HepG2 (cell line): ENCODE data around the gene KLRD1. TPM values are rescaled to one million over a fixed set of nuclear protein-coding genes. Genes with fewer than 3 reads are reported as not detected.

Experiments used
- ATAC-seq: fragments of 200-7000 bp; cut with Tn5 transposase; 3 replicates; pipeline ENCODE4 v1.9.1; 2020; ENCODE audit warnings: mild to moderate bottlenecking, moderate library complexity
- BruUV-seq: library from RNA; stranded (reverse); fragments of 400-500 nt; replicated peaks from 2 replicates; lab custom pipeline; 2021; lab: Mats Ljungman, UMichigan
- CTCF ChIA-PET: fragments of 300-600 bp; formaldehyde crosslinking; extraction: SDS; loops from one replicate; lab custom pipeline; 2021; ENCODE audit warnings: low total read pairs, inconsistent platforms, low intra/inter-chr PET ratio; lab: Yijun Ruan, JAX
- POLR2A ChIA-PET: fragments of 350-600 bp; sonication (Branson Sonifier 250); formaldehyde crosslinking; loops from one replicate; lab custom pipeline; 2020; ENCODE audit warnings: antibody characterized with exemption, inconsistent platforms; lab: Yijun Ruan, JAX
- DNase-seq: peaks from one replicate; pipeline ENCODE4 v3.0.0-alpha.2; 2015; ENCODE audit warnings: low spot score
- FAIRE-seq: peaks from 3 replicates; lab custom pipeline; 2011; peaks lifted over from hg19 to GRCh38; lab: Jason Lieb, UNC
- H2AFZ ChIP-seq: one replicate; pipeline ENCODE4 v1.6.1; 2011; ENCODE audit warnings: low read length, inconsistent platforms
- H3K27ac ChIP-seq: fragments of 300-600 bp; 3 replicates; pipeline ENCODE4 v1.8.0; 2011; ENCODE audit warnings: mixed run types, mild to moderate bottlenecking, mixed read lengths, low read length, inconsistent platforms; ENCODE audit not compliant: insufficient read depth; ENCODE audit errors: extremely low read length
- H3K27me3 ChIP-seq, 2 experiments: fragments of 200-600 bp in 1 of 2; 2 replicates in 1 of 2; 3 replicates in 1 of 2; pipeline versions ENCODE4 v1.6.0 to v1.8.0; 2011; ENCODE audit warnings: low read length in 2 of 2, mild to moderate bottlenecking in 2 of 2, moderate library complexity in 2 of 2, inconsistent platforms in 1 of 2; ENCODE audit not compliant: insufficient read depth in 2 of 2, control insufficient read depth in 1 of 2
- H3K36me3 ChIP-seq, 2 experiments: fragments of 200-600 bp in 1 of 2; replicated peaks in 1 of 2; 2 replicates in 1 of 2; 3 replicates in 1 of 2; pipeline versions ENCODE4 v1.5.1 to v1.8.0; 2011; ENCODE audit warnings: low read length in 2 of 2, inconsistent platforms in 1 of 2; ENCODE audit not compliant: insufficient read depth in 2 of 2, control insufficient read depth in 1 of 2
- H3K4me1 ChIP-seq: 2 replicates; pipeline ENCODE4 v1.5.1; 2012; ENCODE audit warnings: low read length, inconsistent platforms; ENCODE audit not compliant: insufficient read depth
- H3K4me2 ChIP-seq: 2 replicates; pipeline ENCODE4 v1.6.0; 2011; ENCODE audit warnings: low read depth, low read length, inconsistent platforms
- H3K4me3 ChIP-seq, 3 experiments: fragments of 200-600 bp in 1 of 3; sonication (generic), shearing (Covaris generic) in 1 of 3; replicated peaks in 1 of 3; 2 replicates each; pipeline ENCODE4 v1.5.1; 2011 to 2016; ENCODE audit warnings: low read length in 3 of 3, inconsistent platforms in 2 of 3, low read depth in 2 of 3, mild to moderate bottlenecking in 2 of 3, control low read depth in 1 of 3, mixed read lengths in 1 of 3; ENCODE audit not compliant: insufficient read depth in 1 of 3
- H3K79me2 ChIP-seq: one replicate; pipeline ENCODE4 v1.6.1; 2011; ENCODE audit warnings: low read length, inconsistent platforms; ENCODE audit not compliant: insufficient read depth
- H3K9ac ChIP-seq: 2 replicates; pipeline ENCODE4 v1.6.0; 2011; ENCODE audit warnings: mild to moderate bottlenecking, low read depth, low read length, inconsistent platforms; ENCODE audit not compliant: insufficient read depth
- H3K9me3 ChIP-seq: 2 replicates; pipeline ENCODE4 v1.5.1; 2012; ENCODE audit warnings: mild to moderate bottlenecking, low read length
- H4K20me1 ChIP-seq: 2 replicates; pipeline ENCODE4 v1.6.0; 2011; ENCODE audit warnings: inconsistent platforms, mild to moderate bottlenecking, low read length, moderate library complexity; ENCODE audit not compliant: insufficient read depth
- ARNT ChIP-seq: fragments of 450-650 bp; IDR thresholded peaks from 2 replicates; pipeline ENCODE4 v1.6.1; 2017
- HNF1A ChIP-seq, 2 experiments: sonication (generic) in 1 of 2; formaldehyde crosslinking in 1 of 2; IDR thresholded peaks; 2 replicates each; pipeline versions ENCODE4 v1.4.0 to v1.6.1; 2016 to 2020; ENCODE audit warnings: borderline replicate concordance in 1 of 2, low read depth in 1 of 2, mild to moderate bottlenecking in 1 of 2, missing genetic modification reagents in 1 of 2
- KDM3A ChIP-seq: IDR thresholded peaks from 2 replicates; pipeline ENCODE4 v1.6.1; 2018; ENCODE audit warnings: low read depth, missing compliant biosample characterization
- MBD4 ChIP-seq: IDR thresholded peaks from 2 replicates; pipeline ENCODE4 v1.6.1; 2012; ENCODE audit warnings: low read length, inconsistent platforms, borderline replicate concordance
- RCOR2 ChIP-seq: IDR thresholded peaks from 2 replicates; pipeline ENCODE4 v1.6.1; 2016; ENCODE audit warnings: missing biosample characterization, missing genetic modification reagents
- RFX3 ChIP-seq: IDR thresholded peaks from 2 replicates; pipeline ENCODE4 v1.6.1; 2016; ENCODE audit warnings: missing biosample characterization, missing genetic modification reagents
- SNAPC2 ChIP-seq: sonication (generic); formaldehyde crosslinking; IDR thresholded peaks from 2 replicates; pipeline ENCODE4 v1.8.1; 2022; ENCODE audit warnings: mild to moderate bottlenecking, missing genetic modification reagents
- THYN1 ChIP-seq: sonication (generic); formaldehyde crosslinking; IDR thresholded peaks from 2 replicates; pipeline ENCODE4 v1.8.1; 2023; ENCODE audit warnings: low read depth, mild to moderate bottlenecking, moderate library complexity, missing genetic modification reagents, borderline replicate concordance
- ZBTB40 ChIP-seq, 2 experiments: fragments of 450-650 bp in 1 of 2; sonication (generic) in 1 of 2; formaldehyde crosslinking in 1 of 2; IDR thresholded peaks; 2 replicates each; pipeline versions ENCODE4 v1.6.1 to v1.8.0; 2016 to 2022; ENCODE audit warnings: antibody characterized with exemption in 1 of 2, mild to moderate bottlenecking in 1 of 2, missing genetic modification reagents in 1 of 2
- ZKSCAN1 ChIP-seq: fragments of 150-350 bp; IDR thresholded peaks from 2 replicates; pipeline ENCODE4 v1.6.1; 2014; ENCODE audit warnings: low read length
- ZNF207 ChIP-seq: fragments of 450-650 bp; IDR thresholded peaks from 2 replicates; pipeline ENCODE4 v1.6.1; 2016; ENCODE audit warnings: antibody characterized with exemption, borderline replicate concordance
- ZNF484 ChIP-seq: sonication (generic); formaldehyde crosslinking; IDR thresholded peaks from 2 replicates; pipeline ENCODE4 v1.5.1; 2020; ENCODE audit warnings: mild to moderate bottlenecking, low read depth, missing genetic modification reagents, borderline replicate concordance
- ZNF619 ChIP-seq: sonication (generic); formaldehyde crosslinking; IDR thresholded peaks from 2 replicates; pipeline ENCODE4 v1.4.0; 2020; ENCODE audit warnings: mild to moderate bottlenecking, missing genetic modification reagents
- WGBS: methylation state at CpG from one replicate; pipeline ENCODE4 v1.1.6; 2017; ENCODE audit warnings: low lambda C conversion rate; 5-methylcytosine and 5-hydroxymethylcytosine counted together
- in situ Hi-C: cut with HindIII; loops from 2 replicates; pipeline ENCODE4 v1.10.0; 2017; ENCODE audit warnings: low pct_unique_long_range_greater_than_20kb; ENCODE audit not compliant: extremely low pct_ligation_motif_present
- intact Hi-C: fragments of 100-400 bp; cut with micrococcal nuclease; formaldehyde crosslinking; loops from one replicate; pipeline ENCODE4 v1.10.0; 2022; ENCODE audit not compliant: unreplicated experiment
- polyA plus RNA-seq, 8 experiments: library from polyadenylated mRNA; depleted of rRNA in 3 of 8; stranded (reverse) in 7 of 8; unstranded in 1 of 8; fragments of >200 nt; fragmentation: Illumina TruSeq in 4 of 8; extraction: Trizol in 4 of 8; gene quantifications; 2 replicates each; pipeline versions ENCODE4 v1.2.1 to v1.2.3, GENCODE V29; 2011 to 2016; ENCODE audit warnings: low read depth in 4 of 8, missing spikeins in 1 of 8, mixed read lengths in 1 of 8; ENCODE audit not compliant: insufficient read depth in 1 of 8
- total RNA-seq, 5 experiments: library from RNA; depleted of rRNA; stranded (reverse); fragments of >200 nt; fragmentation: Illumina TruSeq; extraction: Trizol; gene quantifications; 2 replicates each; pipeline ENCODE4 v1.2.3, GENCODE V29; 2016; ENCODE audit warnings: low read depth in 1 of 5

The KLRD1 gene
- total and polyA plus RNA-seq, 2 of the 13 experiments (the other 11 are each of a cell fraction or from before 2014, with no cell fraction given), result 0.01 TPM; not detected in 1

DNA sequence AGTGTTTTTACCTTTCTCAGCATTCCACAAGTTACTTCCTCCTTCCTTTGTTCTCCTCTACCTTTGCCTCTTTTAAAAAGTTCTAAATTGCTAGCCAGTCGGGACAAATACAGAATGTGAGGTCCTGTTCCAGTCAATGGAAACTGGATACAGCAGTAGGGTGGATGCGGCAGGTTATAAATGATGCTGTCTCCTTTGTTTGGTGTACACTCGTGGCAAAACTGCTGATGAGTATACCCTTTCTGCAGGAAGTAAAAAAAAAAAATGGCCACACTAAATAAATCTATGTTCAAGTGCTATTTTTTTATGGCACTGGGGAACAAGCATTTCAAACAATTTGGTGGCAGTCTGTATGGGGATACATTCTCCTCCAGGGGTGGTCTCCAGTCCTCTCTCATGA, 54.7 kb downstream of the KLRD1 start:
- no peaks in the 10 kb centered on the region for H4K20me1 ChIP-seq
- no peak overlapping the region for H3K4me2 ChIP-seq
- WGBS, result 50% methylated on average over 3 of the region's 3 CpGs
- no peak for TF ChIP-seq ZBTB40 (IDR thresholded peaks at IDR 0.05)
- no peak for TF ChIP-seq ZBTB40 (CRISPR knock-in tag; IDR thresholded peaks at IDR 0.05)
- TF ChIP-seq MBD4, result no peak
- no peak for TF ChIP-seq ZNF484 (CRISPR knock-in tag)
- no peak for TF ChIP-seq ZKSCAN1
- TF ChIP-seq RFX3 (CRISPR knock-in tag), result no peak
- TF ChIP-seq ZNF619, result no peak
- TF ChIP-seq THYN1 (CRISPR knock-in tag), result no peak
- TF ChIP-seq ZNF207, result no peak
- TF ChIP-seq ARNT, result no peak
- TF ChIP-seq SNAPC2 (CRISPR knock-in tag), result no peak
- TF ChIP-seq HNF1A (IDR thresholded peaks at IDR 0.05; ENCODE audit: low read depth), result no peak
- TF ChIP-seq HNF1A (CRISPR knock-in tag; IDR thresholded peaks at IDR 0.05; ENCODE audit: borderline replicate concordance), result no peak
- no peak for TF ChIP-seq RCOR2 (CRISPR knock-in tag)
- no peak for TF ChIP-seq KDM3A (CRISPR knock-in tag)
- in situ Hi-C loops (no loop called here), intact Hi-C loops (no loop called here)
- H3K27me3 ChIP-seq, result no peaks in the 10 kb centered on the region; a peak in 1 of 5 replicates
- H3K36me3 ChIP-seq, result no peaks in the 10 kb centered on the region
- H3K9me3 ChIP-seq, result no peaks in the 10 kb centered on the region
- no peak overlapping the region for H3K4me3 ChIP-seq
- POLR2A ChIA-PET, result no interaction called here
- DNase-seq (no peak), ATAC-seq (no peak), FAIRE-seq (no peak)
- no peaks in the 10 kb centered on the region for H3K79me2 ChIP-seq
- H3K4me1 ChIP-seq, result peaks cover 24% of the 10 kb centered on the region
- no peak overlapping the region for H3K9ac ChIP-seq
- no peak overlapping the region for H2AFZ ChIP-seq
- BruUV-seq, result no TSS peak
- no peak overlapping the region for H3K27ac ChIP-seq
- CTCF ChIA-PET, result no interaction called here
